CD4-positive, alpha-beta memory T cell (primary cell): Measurements from ENCODE around the gene AMY2A. TPM values are rescaled to one million over a fixed set of nuclear protein-coding genes. Genes with fewer than 3 reads are reported as not detected.
"Not testable (repeated sequence)": the region's sequence is repeated elsewhere in the genome, so short reads cannot be mapped to it uniquely, and the experiment has no call there.

Experiments
- CTCF ChIA-PET: fragments of 350-600 bp; sonication (Branson Sonifier 250); formaldehyde crosslinking; loops from one replicate; lab custom pipeline; 2021; ENCODE audit warnings: inconsistent platforms; ENCODE audit not compliant: partially characterized antibody; lab: Charles Lee
- POLR2A ChIA-PET: fragments of 350-600 bp; sonication (Branson Sonifier 250); formaldehyde crosslinking; loops from one replicate; lab custom pipeline; 2021; ENCODE audit not compliant: partially characterized antibody; lab: Charles Lee
- DNase-seq, 5 donors: peaks; one replicate each; pipeline versions ENCODE4 v3.0.0 to v3.0.0-alpha.2; 2020 to 2022; ENCODE audit warnings: mixed read lengths in 1 of 5
- H3K27ac ChIP-seq: one replicate; pipeline ENCODE4 v1.7.0; 2013; ENCODE audit warnings: low read depth, low read length
- H3K27me3 ChIP-seq: 2 replicates; pipeline ENCODE4 v1.7.0; 2013; ENCODE audit warnings: mild to moderate bottlenecking, low read length, moderate library complexity; ENCODE audit not compliant: insufficient read depth
- H3K36me3 ChIP-seq: 2 replicates; pipeline ENCODE4 v1.7.0; 2013; ENCODE audit warnings: mild to moderate bottlenecking, low read length, moderate library complexity; ENCODE audit not compliant: insufficient read depth
- H3K4me1 ChIP-seq: 2 replicates; pipeline ENCODE4 v1.7.0; 2013; ENCODE audit warnings: mild to moderate bottlenecking, low read length, moderate library complexity; ENCODE audit not compliant: insufficient read depth
- H3K4me3 ChIP-seq, 2 donors: one replicate each; pipeline ENCODE4 v1.7.0; 2013; ENCODE audit warnings: low read length in 2 of 2, mild to moderate bottlenecking in 1 of 2
- H3K9me3 ChIP-seq, 2 donors: one replicate each; pipeline ENCODE4 v1.7.0; 2013; ENCODE audit warnings: low read length in 2 of 2, control low read depth in 1 of 2; ENCODE audit not compliant: control insufficient read depth in 1 of 2
- H3K27ac Mint-ChIP-seq, 7 donors: one replicate each; pipeline ENCODE4 v1.8.0; 2020 to 2021; ENCODE audit warnings: mixed read lengths in 7 of 7, mild to moderate bottlenecking in 6 of 7, inconsistent platforms in 3 of 7, moderate library complexity in 3 of 7
- H3K27me3 Mint-ChIP-seq, 2 donors: one replicate each; pipeline ENCODE4 v1.8.0; 2020 to 2021; ENCODE audit warnings: mixed read lengths in 2 of 2
- H3K36me3 Mint-ChIP-seq, 2 donors: one replicate each; pipeline ENCODE4 v1.8.0; 2020 to 2021; ENCODE audit warnings: mixed read lengths in 2 of 2, inconsistent platforms in 1 of 2, mild to moderate bottlenecking in 1 of 2
- H3K4me1 Mint-ChIP-seq, 4 donors: one replicate each; pipeline ENCODE4 v1.8.0; 2020 to 2021; ENCODE audit warnings: mixed read lengths in 4 of 4, mild to moderate bottlenecking in 1 of 4
- H3K4me3 Mint-ChIP-seq, 8 donors: one replicate each; pipeline ENCODE4 v1.8.0; 2020 to 2021; ENCODE audit warnings: mixed read lengths in 8 of 8, mild to moderate bottlenecking in 7 of 8, moderate library complexity in 6 of 8, inconsistent platforms in 3 of 8
- H3K9me3 Mint-ChIP-seq, 8 donors: one replicate each; pipeline ENCODE4 v1.8.0; 2020 to 2021; ENCODE audit warnings: mixed read lengths in 8 of 8, mild to moderate bottlenecking in 5 of 8, inconsistent platforms in 3 of 8, moderate library complexity in 1 of 8
- intact Hi-C: fragments of 100-400 bp; cut with micrococcal nuclease; formaldehyde crosslinking; loops from one replicate; pipeline ENCODE4 v1.15.1; 2023
- polyA plus RNA-seq, 2 donors: library from polyadenylated mRNA; unstranded; fragments of 300-500 nt; fragmentation: Illumina TruSeq; gene quantifications; one replicate each; pipeline ENCODE4 v1.2.3, GENCODE V29; 2021
- total RNA-seq, 2 experiments: library from RNA; stranded (reverse); gene quantifications; one replicate each; pipeline ENCODE4 v1.2.3, GENCODE V29; 2021

The AMY2A gene
- total and polyA plus RNA-seq, 4 experiments from 2014 or later = not detected

GRCh38 chr1:103654133-103654532 is 36.9 kb downstream of the AMY2A start:
- H3K4me3 ChIP-seq, H3K27ac Mint-ChIP-seq, H3K27ac ChIP-seq, H3K4me1 Mint-ChIP-seq, H3K36me3 Mint-ChIP-seq, H3K27me3 ChIP-seq, H3K27me3 Mint-ChIP-seq, H3K36me3 ChIP-seq, DNase-seq, POLR2A ChIA-PET, H3K9me3 ChIP-seq, H3K4me1 ChIP-seq, H3K9me3 Mint-ChIP-seq, H3K4me3 Mint-ChIP-seq, CTCF ChIA-PET, intact Hi-C loops: not testable (repeated sequence)

GRCh38 chr1:103655460-103655859 is 38.2 kb downstream of the AMY2A start, which contains the start of gene AMY1A:
Gene AMY1A (plus strand): TSS chr1:103655760. CDS start chr1:103656331, 571 bp downstream.
- H3K4me3 ChIP-seq, H3K9me3 Mint-ChIP-seq, H3K4me1 Mint-ChIP-seq, DNase-seq, H3K27me3 Mint-ChIP-seq, H3K36me3 Mint-ChIP-seq, POLR2A ChIA-PET, intact Hi-C loops, H3K4me1 ChIP-seq, H3K27ac ChIP-seq, CTCF ChIA-PET, H3K27ac Mint-ChIP-seq, H3K36me3 ChIP-seq, H3K27me3 ChIP-seq, H3K4me3 Mint-ChIP-seq, H3K9me3 ChIP-seq: not testable (repeated sequence)

Other genes with a start within 250 kb of the AMY2A start
- 10 to 100 TPM; 80.9 to 84.6 TPM for gene RNPC3, start 91.7 kb upstream of the AMY2A start, total RNA-seq
- gene RNPC3, start 91.7 kb upstream of the AMY2A start, polyA plus RNA-seq = 10 to 100 TPM; 13.2 to 16.4 TPM
- gene AMY2B, start 45.8 kb upstream of the AMY2A start, total RNA-seq = 10 to 100 TPM; 60.7 to 63.8 TPM
- gene AMY2B, start 45.8 kb upstream of the AMY2A start, polyA plus RNA-seq = 1 to 10 TPM in 1 of 2 donors, under 1 TPM in 1; 0.80 to 1.3 TPM
- not detected for gene AMY1A, start 38.3 kb downstream of the AMY2A start, total RNA-seq
- not detected for gene AMY1A, start 38.3 kb downstream of the AMY2A start, polyA plus RNA-seq
- gene AMY1B, start 78.8 kb downstream of the AMY2A start, total RNA-seq = not detected
- gene AMY1B, start 78.8 kb downstream of the AMY2A start, polyA plus RNA-seq = not detected
- not detected for gene AMY1C, start 132.5 kb downstream of the AMY2A start, total RNA-seq
- gene AMY1C, start 132.5 kb downstream of the AMY2A start, polyA plus RNA-seq = not detected